ENCODE results near the gene SNED1. TPM values are rescaled to one million over a fixed set of nuclear protein-coding genes. Genes with fewer than 3 reads are reported as not detected.

The SNED1 gene
- total RNA-seq, 1 experiment from 2014 or later = 0.07 TPM

DNA sequence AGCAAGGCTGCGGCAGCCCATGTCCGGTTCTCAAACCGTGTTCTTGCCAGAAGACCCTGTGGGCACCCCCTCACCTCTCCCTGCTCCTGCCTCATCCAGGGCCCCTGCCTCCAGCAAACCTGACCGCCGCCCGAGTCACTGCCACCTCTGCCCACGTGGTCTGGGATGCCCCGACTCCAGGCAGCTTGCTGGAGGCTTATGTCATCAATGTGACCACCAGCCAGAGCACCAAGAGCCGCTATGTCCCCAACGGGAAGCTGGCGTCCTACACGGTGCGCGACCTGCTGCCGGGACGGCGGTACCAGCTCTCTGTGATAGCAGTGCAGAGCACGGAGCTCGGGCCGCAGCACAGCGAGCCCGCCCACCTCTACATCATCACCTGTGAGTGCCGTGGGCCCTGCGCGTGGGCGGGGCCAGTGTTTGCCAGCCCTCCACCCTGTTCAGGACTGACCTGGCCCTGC lies 71.4 kb downstream of the SNED1 start:
- in situ Hi-C loops (cut with HindIII; ENCODE audit: low sequenced_read_pairs) = no loop called here
- peak; percentile 46 for DNase-seq (ENCODE audit: low spot score)

DNA sequence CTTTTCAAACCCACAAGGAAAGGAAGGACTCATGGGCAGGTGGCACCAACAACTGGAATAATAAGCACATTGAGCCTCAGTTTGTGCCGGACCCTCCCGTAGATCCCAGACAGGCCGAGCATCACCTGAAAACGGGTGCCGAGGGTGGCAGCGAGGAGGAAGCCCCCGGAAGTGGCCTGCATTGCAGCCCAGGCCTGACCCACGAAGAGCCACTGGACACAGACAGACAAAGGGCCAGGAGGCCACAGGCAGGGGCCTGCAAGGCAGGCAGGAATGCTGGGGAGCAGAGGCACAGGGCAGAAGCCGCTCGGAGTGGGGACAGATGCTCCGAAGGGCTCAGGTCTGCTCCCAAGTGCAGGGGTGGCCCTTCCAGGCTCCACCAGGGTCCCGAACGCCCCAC lies 71.9 kb downstream of the SNED1 start:
- in situ Hi-C loops (cut with HindIII; ENCODE audit: low sequenced_read_pairs) = no loop called here
- DNase-seq (ENCODE audit: low spot score) = no peak

DNA sequence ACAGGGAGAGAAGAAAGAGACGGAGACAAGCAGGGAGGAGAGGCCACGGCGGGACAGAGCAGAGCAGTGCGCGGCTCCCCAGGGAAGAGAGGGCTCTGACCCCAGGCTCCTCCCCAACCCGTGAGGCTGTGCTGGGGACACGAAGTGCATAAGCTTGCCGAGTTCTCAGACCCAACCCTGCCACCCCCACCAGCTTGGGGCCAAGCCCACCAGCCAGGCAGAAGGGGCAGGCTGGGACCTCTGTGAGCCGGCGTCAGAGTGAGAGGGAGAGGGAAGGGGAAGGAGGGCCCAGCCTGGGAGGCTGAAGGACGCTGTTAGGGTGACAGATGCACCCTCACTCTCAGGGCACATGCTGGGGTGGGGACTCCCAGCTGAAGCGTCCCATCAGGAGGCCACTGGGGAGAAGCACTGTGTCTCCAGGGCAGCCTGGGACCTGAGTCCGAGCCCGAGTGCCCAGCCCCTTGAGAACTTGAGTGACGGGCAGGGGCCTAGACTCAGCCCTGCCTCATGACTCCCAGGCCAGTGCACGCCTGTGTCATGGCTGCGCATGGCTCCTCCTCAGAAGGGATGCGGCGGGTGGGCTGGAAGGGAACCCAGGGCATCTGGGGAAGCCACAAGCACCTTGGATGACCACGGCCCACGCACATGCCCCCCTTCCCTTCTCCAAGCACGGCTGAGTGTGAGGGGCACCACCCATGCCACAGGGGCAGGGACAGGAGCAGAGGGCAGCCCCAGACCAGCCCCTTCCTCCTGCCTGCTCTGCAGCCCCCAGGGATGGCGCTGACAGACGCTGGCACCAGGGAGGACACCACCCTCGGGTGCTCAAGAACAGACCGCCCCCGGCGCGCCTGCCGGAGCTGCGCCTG lies 72.6 kb downstream of the SNED1 start:
- in situ Hi-C loops (cut with HindIII; ENCODE audit: low sequenced_read_pairs) = no loop called here
- no peak for DNase-seq (ENCODE audit: low spot score)

DNA sequence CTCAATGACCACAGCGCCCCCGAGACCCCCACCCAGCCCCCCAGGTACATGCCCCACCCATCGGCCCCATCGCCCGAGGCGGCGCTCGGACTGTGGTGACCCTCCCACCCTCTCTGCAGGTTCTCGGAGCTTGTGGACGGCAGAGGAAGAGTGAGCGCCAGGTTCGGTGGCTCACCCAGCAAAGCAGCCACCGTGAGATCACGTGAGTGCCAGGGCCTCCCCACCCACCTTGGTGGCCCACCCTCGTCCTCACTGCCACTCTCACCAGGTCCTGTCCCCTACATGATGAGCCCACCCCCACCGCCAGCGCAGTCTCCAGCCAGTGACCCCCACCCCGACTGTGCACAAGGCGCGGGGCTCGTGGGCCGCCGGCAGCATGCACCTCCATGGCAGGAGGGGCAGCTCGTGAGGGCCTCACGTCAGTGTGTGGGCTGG lies 73.3 kb downstream of the SNED1 start:
- in situ Hi-C loops (cut with HindIII; ENCODE audit: low sequenced_read_pairs) = no loop called here
- no peak for DNase-seq (ENCODE audit: low spot score)

DNA sequence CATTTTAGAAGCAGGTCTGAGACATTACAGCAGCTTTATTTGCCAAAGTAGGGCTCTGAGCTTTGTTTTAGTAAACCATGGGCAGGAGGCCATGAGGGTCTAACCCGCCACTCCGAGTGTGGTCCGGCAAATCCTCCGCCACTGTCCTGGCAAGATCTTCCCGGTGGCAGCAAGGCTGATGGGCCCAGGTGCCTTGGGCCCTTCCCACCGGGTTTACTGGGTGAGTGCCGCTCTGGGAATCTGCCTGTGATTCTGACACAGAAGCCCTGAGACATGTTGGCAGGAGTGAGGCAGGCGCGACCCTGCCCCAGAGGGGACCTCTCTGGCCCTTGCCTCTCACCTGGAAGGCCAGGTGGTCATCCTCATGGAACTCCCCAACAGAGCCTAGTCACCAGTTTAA lies 73.7 kb downstream of the SNED1 start:
- in situ Hi-C loops (cut with HindIII; ENCODE audit: low sequenced_read_pairs) = no loop called here
- no peak for DNase-seq (ENCODE audit: low spot score)

DNA sequence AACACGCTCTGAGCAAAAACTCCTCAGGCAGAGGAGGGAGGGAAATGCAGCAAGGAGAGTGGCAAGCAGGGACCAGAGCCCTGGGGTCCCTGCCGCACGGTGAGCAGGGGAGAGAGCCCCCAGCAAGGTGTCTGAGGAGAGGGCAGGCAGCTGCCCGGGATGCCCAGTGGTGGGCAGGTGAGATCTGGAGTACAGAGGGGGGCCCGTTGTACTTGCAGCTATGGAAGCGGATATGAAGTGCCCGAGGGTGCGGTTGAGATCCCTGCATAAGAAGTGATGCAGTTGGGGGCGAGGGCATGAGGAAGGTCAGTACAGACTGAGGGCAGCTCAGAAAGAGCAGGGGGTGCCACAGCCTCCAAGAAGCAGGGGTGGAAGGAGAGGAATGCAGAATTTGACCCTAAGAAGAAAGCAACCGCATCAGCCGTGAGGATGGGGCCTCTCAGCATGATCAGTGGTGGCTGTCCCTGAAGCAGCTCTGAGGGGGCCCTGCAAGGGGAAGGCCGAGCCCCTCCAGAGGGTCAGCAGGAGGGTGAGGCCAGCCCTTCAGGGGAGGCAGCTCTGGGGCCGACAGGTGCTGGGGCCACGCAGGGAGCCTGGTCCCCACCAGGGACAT lies 74.2 kb downstream of the SNED1 start:
- DNase-seq (ENCODE audit: low spot score) = no peak
- in situ Hi-C loops (cut with HindIII; ENCODE audit: low sequenced_read_pairs) = no loop called here

DNA sequence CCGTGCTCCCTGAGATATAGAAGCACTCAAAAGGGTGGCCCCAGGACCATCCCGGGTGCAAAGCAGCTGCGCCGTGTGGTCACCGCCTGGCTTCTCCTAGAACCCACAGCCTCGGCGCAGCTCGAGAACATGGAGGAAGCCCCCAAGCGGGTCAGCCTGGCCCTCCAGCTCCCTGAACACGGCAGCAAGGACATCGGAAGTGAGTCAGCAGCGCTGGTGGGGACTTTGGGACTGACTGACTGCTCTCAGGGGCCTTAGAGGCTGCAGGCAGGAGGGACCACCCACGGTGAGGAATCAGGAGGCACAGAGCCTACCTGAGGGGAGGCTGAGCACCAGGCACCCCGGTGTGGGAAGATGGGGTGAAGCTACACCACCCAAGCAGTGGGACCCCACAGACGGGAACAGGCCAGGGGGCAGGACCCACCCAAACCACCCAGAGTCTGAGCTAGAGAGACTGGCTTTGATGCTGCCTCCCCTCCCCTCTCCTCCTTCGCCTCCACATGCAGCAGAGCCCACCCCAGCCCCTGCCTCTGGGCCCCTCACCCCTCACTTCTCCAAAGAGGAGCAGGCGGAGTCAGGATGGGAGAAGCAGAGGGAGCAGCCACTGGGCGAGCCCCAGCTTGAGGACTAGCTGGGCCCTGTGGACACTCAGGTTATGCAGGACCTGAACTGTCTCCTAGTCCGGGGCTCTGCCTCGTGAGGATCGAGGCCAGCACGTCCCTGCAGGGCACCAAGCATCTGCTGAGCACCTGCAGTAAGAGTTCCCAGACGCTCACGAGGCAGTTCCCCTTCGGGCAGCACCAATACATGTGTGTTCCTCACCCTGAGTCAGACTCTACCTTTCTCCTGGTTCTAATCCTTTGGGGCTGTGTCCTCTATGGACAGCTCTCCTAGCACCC lies 75.0 kb downstream of the SNED1 start:
- DNase-seq (ENCODE audit: low spot score) = no peak
- in situ Hi-C loops (cut with HindIII; ENCODE audit: low sequenced_read_pairs) = no loop called here

DNA sequence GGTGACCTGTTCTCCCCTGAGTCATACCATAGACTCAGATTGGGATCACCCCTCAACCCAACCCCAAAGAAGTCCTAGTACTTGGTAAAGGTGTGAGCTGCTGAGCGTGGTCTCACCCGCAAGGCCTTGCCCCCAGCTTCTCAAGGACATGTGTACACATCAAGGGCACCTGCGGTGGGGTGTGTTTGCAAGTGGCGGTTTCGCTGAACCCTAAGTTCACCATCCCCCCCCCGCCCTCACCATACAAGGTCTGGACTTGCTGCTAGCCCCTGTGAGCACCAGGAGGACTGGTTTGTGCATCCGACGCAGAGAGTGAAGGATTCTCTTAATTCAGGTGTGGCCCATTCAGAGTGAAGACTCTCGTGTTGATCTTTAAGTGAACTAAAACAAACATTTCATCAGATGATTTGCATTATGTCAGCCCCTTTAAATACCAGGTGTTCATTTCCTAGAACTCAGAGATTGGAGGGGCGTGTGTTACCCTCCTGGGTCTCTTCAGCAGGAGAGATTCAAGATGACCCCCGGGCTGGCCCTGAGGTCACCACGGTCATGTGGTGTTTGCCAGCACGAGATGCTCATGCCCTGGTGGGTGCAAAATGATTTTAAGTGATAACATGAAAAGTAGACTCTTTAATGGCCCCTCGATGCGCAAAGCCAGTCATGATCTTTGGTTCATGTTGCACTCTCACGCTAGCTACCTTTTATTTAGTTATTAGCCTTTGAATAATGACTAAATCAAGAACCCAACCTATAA lies 75.8 kb downstream of the SNED1 start:
- DNase-seq (ENCODE audit: low spot score) = no peak
- in situ Hi-C loops (cut with HindIII; ENCODE audit: low sequenced_read_pairs) = no loop called here

DNA sequence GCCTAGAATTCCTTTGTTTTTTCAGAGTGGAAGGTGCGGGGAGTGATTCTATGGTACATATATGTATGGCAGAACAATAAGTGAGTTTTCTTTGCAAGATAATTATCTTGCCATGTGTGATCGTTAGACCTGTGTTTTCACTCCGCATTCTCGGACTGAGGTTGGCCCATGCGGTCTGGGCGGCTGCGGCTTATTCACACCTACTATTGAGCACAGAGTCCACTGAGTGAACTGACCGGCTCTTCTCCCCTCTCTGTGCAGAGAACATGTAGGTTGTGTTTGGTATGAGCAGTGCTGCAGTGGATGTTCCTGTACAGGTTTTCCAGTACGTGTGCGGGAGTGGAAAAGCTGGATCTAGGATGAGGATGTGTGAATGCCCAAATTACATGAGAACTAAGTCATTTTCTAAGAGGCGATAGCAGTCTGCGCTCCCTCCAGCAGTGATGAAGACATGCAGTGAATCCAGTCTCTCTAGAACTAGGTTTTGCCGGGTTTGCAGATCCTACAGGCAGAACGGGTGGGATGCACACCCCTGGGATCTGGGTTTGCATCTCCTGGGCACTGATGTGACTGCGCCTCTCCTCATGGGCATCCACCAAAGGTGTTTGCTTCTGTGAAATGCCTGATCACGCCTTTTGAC lies 76.6 kb downstream of the SNED1 start:
- in situ Hi-C loops (cut with HindIII; ENCODE audit: low sequenced_read_pairs) = no loop called here
- no peak for DNase-seq (ENCODE audit: low spot score)

DNA sequence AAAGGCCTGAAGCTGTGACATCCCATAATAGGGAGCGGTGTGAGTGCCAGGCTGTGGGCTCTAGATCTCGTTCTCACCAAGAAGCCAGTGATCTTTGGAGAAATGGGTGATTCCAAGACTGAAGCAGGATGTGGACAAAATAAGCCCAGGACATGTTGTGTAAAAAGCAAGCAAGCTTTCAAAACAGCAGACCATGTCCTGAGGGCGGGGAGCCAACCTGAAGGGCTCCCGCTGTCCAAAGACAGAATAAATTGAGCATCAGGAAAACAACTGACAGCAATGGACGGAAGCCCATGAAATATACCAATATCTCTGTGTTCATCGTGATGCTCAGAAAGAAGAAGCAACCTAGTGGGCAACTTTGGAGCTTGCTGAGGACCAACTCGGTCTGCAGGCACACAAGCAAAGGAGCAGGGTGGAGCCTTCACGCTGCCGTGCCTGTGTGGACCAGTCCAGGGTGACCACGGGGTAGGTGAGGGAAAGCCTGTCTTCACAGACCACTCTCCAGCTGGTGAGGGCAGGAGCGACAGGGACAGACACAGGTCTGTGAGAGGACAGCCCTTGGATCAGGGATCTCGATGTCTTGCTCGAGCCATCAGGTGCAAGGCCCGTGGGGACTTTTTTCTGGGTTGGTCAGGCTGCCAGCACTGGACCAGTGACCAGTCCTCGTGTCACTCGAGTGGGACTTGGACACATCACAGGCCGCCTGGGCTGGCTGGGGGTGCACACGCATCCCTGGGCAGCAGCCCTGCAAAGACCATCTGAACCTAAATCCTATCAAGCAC lies 82.2 kb downstream of the SNED1 start:
- in situ Hi-C loops (cut with HindIII; ENCODE audit: low sequenced_read_pairs) = loop anchor here (5.0 kb wide), 1 partner anchor 127 kb away; no protein-coding TSS in a partner anchor
- peak; percentile 43 for DNase-seq (ENCODE audit: low spot score)

DNA sequence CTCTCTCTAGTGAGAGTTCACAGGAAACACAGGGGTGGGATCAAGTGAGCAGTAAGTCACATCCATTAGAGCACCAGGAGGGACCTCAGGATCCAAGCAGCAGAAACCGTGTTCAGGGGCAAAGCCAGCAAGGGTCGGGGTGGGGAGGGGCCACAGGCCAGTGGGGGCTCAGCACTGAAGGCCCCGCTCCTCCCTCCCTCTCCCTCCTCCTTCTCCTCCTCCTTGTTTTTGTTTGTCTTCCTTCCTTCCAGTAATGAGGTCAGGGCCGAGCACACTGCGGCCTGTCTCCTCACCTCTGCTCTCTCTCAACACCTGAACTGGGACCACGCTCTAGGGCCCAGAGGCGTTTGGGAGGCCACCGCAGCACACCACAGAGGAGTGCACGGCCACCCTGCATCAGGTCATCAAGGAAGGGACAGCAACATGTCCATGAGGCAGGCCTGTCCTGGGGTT lies 82.8 kb downstream of the SNED1 start:
- in situ Hi-C loops (cut with HindIII; ENCODE audit: low sequenced_read_pairs) = loop anchor here (5.0 kb wide), 1 partner anchor 126 kb away; no protein-coding TSS in a partner anchor
- DNase-seq (ENCODE audit: low spot score) = no peak

DNA sequence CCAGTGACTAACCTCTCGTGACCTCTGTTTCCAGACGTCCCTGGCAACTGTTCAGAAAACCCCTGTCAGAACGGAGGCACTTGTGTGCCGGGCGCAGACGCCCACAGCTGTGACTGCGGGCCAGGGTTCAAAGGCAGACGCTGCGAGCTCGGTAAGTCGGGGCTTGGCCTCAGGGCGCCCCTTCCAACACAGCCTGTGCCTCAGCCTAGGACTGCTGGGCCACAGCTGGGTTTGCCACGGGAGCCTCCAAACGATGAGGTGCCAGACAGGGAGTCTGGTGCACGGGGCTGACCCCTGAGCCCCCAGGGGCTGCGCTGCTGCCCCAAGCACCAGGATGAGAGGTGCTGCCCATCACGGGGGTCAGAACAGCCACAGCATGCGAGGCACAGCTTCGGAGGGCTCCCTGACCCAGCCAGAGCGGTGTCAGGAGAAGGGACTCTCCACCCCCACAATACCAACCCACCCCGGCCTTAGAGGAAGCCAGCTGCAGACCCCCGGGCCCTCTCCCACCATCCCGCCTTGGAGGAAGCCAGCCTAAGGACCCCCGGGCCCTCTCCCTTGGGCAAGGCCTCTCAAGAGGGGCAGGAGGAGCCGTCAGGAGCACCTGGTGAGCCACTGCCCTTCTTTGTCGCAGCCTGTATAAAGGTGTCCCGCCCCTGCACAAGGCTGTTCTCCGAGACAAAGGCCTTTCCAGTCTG lies 83.4 kb downstream of the SNED1 start:
- in situ Hi-C loops (cut with HindIII; ENCODE audit: low sequenced_read_pairs) = loop anchor here (5.0 kb wide), 1 partner anchor 126 kb away; no protein-coding TSS in a partner anchor
- DNase-seq (ENCODE audit: low spot score) = peak; percentile 4

DNA sequence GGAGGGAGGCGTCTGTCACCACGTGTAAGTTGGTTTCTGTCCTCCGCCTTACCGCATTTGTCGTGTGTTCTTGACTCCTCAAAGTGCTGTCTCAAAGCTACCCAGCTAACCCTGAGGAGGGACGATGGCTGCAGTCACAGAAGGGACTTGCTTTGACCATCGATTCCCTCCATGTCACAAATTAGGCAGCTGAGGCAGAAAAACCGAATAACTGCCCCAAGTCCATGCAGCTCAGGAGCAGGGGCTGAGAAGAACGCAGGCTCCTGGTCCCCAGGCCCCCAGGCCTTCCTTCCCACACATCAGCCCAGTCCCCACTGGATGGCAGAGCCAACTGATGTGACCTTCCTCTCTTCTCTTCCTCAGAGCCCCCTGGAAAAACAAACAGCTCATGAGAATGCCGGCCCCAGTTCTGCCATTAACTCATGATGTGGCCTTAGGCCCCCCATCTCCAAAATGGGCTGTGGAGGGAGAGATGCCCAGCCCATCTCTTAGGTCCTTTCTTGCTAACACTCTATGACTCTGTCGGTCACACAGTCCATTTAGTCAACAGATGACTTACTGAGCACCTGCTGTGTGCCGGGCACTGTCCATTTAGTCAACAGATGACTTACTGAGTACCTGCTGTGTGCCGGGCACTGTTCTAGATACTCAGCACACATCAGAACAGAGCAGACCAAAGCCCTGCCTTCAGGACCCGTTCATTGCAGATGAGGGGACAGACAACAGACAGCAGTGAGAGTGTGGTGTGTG lies 84.1 kb downstream of the SNED1 start:
- in situ Hi-C loops (cut with HindIII; ENCODE audit: low sequenced_read_pairs) = loop anchor here (5.0 kb wide), 1 partner anchor 125 kb away; no protein-coding TSS in a partner anchor
- peak; percentile 93 for DNase-seq (ENCODE audit: low spot score)

DNA sequence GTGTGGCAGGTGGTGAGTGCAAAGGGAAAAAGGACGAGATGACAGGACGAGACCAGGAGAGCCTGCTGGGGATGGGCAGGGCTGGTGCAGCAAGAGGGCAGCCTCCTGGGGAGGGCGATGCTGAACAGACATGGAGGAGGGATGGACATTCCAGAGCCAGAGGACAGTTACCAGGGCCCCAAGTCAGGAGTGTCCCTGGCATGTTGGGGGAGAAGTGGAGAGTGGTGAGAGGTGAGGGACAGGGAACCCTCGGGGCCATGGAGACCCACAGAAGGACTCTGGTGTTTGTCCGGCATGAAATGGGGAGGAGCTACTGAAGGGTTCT lies 84.6 kb downstream of the SNED1 start:
- DNase-seq (ENCODE audit: low spot score) = no peak
- in situ Hi-C loops (cut with HindIII; ENCODE audit: low sequenced_read_pairs) = loop anchor here (5.0 kb wide), 1 partner anchor 124 kb away; no protein-coding TSS in a partner anchor

DNA sequence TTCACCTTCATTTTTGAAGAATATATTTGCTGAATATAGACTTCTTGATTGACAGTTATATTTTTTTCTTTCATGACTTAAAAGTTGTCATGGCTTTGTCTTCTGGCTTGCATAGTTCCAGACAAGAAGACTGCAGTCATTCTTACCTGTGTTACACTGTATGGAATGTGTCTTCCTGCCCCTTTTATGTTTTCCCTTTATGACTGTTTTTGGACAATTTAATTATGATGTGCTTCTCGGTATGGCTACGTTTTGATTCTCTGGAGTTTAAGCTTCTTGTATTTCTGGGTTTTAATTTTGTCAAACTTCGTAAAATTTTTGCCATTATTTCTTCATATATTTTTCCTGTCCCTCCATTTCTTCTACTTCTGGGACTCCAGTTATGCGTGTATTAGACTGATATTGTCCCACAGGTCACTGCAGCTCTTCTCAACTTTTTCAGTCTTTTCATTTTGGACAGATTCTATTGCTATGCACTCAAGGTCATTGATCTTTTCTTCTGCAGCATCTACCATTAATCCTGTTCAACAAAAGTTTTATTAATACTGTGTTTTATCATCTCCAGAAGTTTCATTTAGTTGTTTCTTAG lies 86.5 kb downstream of the SNED1 start:
- in situ Hi-C loops (cut with HindIII; ENCODE audit: low sequenced_read_pairs) = loop anchor here (5.0 kb wide), 1 partner anchor 122 kb away; no protein-coding TSS in a partner anchor
- no peak for DNase-seq (ENCODE audit: low spot score)

All from G401 (cell line).